ENCODE data around the gene SIM2.
A peak's percentile ranks its signal among the peaks of the same experiment; 100 is the strongest.
"Not testable (repeated sequence)": the region's sequence is repeated elsewhere in the genome, so short reads cannot be mapped to it uniquely, and the experiment has no call there.

The SIM2 gene, protein sequence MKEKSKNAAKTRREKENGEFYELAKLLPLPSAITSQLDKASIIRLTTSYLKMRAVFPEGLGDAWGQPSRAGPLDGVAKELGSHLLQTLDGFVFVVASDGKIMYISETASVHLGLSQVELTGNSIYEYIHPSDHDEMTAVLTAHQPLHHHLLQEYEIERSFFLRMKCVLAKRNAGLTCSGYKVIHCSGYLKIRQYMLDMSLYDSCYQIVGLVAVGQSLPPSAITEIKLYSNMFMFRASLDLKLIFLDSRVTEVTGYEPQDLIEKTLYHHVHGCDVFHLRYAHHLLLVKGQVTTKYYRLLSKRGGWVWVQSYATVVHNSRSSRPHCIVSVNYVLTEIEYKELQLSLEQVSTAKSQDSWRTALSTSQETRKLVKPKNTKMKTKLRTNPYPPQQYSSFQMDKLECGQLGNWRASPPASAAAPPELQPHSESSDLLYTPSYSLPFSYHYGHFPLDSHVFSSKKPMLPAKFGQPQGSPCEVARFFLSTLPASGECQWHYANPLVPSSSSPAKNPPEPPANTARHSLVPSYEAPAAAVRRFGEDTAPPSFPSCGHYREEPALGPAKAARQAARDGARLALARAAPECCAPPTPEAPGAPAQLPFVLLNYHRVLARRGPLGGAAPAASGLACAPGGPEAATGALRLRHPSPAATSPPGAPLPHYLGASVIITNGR

GRCh38 chr21:36698981-36699545 is at the start of gene SIM2:
TSS of gene SIM2 (plus strand) at chr21:36699115. CDS start at chr21:36699747, 632 bp downstream.
- DNase-seq = no peak

- DNase-seq = no peak
These were observed 44.6 kb upstream of the SIM2 start for GRCh38 chr21:36654324-36654723.

DNA sequence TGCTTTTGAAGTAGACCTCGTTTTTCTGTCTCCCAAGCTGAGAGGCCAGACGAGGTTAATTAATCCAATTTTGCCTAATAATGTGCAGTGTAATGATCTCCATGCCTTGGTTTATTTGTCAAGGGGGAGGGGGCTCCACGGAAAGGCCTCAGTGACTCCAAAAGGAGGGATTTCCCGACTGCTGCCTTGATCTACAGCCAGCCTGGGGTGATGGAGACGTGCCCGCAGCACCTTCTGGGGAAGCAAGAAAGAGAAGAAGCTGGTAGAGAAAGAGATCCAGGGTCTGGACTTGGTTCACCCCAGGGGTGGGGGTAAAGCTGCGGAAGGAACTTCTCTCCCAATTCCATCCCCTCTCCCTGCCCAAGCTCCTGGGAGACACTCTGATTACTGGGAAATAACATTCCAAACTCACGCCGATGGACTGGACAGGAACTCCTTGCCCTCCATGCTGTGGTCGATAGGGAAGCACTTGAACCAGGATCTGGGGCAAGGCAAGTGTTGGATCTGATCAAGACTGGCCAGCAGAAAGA is 44.1 kb upstream of the SIM2 start:
- DNase-seq = no peak

GRCh38 chr21:36656138-36656537 is 42.8 kb upstream of the SIM2 start:
- DNase-seq = peak; percentile 20

DNA sequence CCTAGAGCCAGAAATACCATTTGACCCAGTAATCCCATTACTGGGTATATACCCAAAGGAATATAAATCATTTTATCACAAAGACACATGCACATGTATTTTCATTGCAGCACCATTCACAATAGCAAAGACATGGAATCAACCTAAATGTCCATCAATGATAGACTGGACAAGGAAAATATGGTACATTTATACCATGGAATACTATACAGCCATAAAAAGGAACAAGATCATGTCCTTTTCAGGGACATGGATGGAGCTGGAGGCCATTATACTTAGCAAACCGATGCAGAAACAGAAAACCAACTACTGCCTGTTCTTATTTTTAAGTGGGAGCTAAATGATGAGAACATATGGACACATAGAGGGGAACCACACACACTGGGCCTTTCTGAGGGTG is 41.6 kb upstream of the SIM2 start:
- DNase-seq = not testable (repeated sequence)

- no peak for DNase-seq
These were observed 40.9 kb upstream of the SIM2 start for GRCh38 chr21:36657999-36658398.

DNA sequence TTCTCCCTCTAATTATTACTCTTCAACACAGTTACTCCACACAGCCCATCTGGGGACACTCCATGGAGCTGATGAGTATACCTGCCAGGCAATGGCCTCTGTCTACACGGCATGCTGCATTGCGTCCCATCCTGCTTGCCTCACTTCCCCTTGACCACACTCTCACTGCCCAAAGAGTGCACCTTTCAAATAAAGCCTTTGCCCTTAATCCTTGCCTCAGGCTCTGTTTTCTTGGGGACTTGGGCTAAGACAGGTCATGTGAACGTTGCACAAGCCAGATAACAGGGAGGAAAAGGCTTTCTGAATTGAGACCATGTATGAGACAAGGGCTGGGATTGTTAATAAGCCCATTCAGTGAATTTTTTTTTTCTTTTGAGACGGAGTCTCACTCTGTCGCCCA is 40.0 kb upstream of the SIM2 start:
- DNase-seq = no peak

DNA sequence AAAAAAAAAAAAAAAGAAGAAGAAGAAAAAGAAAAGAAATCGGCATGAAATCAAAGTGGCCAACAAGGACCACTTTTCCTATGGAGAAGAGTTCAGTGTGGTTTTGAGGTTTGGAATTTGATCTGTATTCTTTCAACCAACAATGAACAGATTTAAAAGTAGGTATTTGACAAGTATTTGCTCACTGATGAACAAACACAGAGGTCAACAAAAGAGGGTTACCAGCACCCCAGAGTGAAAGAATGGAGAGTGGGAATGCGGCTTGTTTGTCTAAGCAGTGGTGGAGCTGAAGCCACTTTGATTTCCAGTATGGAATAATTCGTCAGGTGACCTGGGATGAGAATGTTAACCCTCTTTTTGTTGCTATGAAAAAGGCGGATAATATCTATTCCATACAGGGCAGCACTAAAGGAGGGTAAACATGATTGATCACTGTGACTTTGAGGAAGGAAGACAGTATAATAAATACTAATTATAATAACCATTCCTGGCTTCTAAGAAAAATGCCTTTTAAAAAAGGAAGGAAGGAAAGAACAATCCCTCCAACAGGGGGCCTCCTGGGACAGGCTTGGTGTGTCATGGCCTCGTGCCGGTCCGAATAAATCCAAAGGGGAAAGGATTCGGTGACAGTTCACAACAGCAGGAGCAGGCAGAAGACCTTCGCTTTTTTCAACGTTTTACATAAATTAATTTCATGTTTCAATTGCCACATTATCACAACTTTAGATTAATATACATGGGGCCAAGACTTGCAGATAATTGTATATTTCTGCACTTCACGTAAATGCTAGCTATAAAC is 37.2 kb upstream of the SIM2 start:
- no peak for DNase-seq

GRCh38 chr21:36663033-36663855 is 35.7 kb upstream of the SIM2 start:
- no peak for DNase-seq

DNA sequence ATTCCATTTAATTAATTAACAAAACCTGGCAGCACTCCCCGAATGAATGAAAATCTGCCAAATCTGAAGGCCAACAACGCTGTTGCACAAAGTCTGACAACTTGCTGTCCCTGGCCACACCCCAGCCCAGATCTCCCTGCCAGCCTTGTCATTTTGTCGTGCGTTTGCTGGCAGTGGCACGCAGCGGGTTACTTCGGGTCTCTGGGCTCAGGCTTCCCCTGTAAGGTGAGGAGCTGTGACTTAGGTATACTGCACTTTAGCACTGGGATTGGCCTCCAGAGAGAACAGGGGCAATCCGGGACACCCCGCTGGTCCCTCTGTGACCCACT is 34.3 kb upstream of the SIM2 start:
- no peak for DNase-seq

DNA sequence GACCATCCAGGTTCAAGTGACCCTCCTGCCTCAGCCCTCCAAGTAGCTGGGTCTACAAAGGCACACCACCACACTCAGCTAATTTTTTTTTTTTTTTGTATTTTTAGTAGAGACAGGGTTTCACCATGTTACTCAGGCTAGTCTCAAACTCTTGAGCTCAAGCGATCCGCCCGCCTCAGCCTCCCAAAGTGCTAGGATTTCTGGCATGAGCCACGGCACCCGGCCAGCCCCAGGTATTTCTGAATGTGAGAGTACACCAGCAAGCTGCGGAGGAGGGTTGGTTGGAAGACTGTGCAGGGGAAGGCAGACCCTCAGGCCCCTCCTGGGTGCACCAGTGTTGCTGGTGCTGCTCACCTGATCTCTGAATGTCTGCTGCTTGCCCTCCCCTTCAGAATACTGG is 33.1 kb upstream of the SIM2 start:
- no peak for DNase-seq

DNA sequence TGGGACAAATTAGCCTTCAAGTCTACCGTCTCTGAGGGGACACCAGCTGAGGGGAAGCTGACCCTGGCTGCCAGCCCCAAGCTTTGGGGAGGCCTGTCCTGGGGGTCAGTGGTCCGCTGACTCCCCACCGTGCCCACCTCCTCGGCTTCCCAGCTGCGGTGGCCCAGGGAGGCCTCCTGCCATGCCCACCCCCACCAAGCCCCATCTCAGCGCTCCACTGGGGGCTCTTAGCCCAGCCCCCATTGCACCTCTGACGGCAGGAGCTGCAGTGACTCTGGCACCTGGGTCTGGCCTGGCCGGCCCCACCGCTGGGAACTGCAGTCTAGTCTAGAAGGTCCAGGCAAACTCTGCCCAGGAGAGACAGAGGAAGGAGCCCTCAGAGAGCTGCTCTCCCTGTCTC is 30.2 kb upstream of the SIM2 start:
- DNase-seq = no peak

DNA sequence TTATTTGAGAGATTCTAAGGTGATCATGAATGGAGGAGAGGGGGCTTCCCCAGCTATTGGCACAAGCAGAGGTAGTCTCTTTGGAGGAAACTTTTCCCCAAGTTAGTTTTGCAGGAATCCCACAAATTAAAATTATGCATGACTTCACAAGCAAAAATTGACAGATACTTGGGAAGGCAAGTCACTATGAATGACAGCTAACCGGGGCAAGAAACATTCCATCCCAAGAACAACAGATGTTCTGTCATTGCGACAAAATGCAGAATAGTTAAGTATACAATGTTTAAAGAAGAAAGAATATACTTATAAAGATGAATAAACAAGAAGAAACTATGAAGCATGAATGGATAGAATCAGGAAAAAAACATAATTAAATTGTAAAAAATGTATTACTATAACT is 27.1 kb upstream of the SIM2 start:
- DNase-seq = no peak

GRCh38 chr21:36672296-36672695 is 26.6 kb upstream of the SIM2 start:
- DNase-seq = not testable (repeated sequence)

- no peak for DNase-seq
These were observed 26.2 kb upstream of the SIM2 start for GRCh38 chr21:36672737-36673136.

DNA sequence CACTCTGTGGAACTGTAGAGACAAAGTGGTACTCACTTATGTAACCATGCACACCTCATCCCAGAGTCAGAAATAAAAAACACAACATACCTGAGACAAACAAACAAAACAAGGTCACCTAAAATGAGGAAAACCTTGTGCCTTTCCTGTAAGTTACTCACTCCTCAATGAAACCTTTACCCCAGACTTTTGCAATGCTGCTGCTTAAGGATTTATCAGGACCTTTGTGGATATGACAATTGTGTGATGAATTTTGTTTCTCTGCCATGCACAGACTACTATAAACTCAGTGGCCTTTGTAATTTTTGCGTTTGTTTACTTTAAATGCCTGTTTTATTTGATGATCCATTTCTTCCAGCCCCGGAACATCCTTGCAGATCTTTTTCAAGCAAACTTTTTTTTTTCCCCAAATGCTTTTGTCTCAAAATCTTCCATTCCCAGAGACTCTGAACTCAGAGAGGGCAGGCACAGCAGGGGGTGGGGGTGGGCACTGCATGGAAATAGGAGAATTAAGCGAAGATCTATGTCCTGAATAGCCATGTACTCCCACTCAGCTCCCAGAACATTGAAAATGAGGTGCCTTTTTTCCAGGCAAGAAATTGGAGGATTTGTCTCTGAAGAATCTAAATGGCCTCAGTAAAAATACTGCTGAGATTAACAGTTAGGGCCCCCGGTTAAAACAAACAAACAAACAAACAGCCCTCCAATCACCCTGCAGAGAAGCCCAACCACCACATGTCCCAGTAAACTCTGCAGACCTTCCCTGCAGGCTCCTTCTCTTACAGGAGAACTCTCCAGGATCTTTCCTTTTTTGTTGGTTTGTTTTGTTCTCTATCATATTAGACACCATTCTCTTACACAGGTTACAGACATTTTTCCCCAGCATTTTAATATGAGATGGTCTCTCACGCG is 22.6 kb upstream of the SIM2 start:
- no peak for DNase-seq

GRCh38 chr21:36677443-36677842 is 21.5 kb upstream of the SIM2 start:
- DNase-seq = no peak

DNA sequence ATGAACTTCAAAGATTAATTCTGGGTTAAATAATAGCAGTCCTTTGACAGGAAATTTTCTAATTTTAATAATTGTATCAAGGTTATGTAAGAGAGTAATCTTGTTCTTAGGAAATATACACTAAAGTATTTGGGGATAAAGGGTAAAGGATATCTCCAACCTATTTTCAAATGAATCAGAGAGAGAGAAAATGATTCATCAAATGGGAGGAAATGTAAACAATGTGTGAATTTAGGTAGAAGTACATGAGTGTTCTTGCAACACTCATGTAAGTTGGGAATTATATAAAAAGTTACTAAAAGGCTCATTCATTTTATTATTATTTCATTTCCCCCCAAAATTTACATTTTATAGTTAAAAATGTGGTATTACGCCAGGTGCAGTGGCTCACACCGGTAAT is 20.4 kb upstream of the SIM2 start:
- no peak for DNase-seq

DNA sequence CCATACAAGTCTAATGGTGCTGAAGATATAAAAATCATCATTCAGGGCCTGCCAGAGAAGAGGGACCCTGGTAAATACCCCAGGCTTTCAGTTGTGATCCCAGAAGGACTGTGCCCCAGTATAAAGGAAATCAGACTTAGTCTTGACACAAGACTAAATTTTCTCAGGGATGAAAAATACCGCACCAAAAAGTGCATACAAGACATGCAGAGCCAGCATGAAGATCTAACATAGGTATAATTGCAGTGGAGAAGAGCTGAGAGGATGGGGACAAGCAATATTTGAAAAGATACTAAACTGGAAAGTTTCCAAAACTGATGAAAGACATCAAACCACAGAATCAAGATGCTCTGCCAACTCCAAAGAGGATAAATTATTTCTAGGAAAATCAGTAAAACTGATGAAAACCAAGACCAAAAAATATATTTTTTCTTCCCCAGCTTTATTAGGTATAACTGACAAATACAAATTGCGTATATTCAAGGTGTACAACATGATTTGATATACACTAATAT is 17.7 kb upstream of the SIM2 start:
- DNase-seq = no peak

- DNase-seq = no peak
These were observed 13.8 kb upstream of the SIM2 start for GRCh38 chr21:36684957-36685714.

Data from MV-4-11 (cell line).